HG02610 (cell line): ENCODE measurements around the gene ICOS.

Source experiments
- ATAC-seq: cut with Tn5 transposase; IDR thresholded peaks from one replicate; pipeline ENCODE4 v1.9.1; 2021; ENCODE audit warnings: mild to moderate bottlenecking, moderate library complexity; ENCODE audit not compliant: unreplicated experiment

ICOS gene

DNA sequence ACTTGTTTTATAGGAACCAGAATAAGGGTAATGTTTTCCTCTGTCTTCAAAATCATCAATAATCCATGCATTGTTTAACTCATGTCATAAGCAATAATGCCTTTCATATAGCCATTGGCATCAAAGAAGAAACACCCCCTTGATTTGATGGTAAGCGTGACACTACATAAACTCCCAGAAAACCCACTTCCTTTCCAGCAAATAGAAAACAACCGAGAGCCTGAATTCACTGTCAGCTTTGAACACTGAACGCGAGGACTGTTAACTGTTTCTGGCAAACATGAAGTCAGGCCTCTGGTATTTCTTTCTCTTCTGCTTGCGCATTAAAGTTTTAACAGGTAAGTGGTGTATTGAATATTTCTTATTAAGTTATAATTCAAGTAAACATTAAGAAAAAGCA is at the start of gene ICOS:
Gene ICOS (plus strand): TSS at position 229 of the 400 bp plus-strand sequence. CDS start 52 bp downstream, at position 281.
- ATAC-seq = no peak

GRCh38 chr2:203887677-203888076 is 48.9 kb upstream of the ICOS start:
- ATAC-seq = no peak

DNA sequence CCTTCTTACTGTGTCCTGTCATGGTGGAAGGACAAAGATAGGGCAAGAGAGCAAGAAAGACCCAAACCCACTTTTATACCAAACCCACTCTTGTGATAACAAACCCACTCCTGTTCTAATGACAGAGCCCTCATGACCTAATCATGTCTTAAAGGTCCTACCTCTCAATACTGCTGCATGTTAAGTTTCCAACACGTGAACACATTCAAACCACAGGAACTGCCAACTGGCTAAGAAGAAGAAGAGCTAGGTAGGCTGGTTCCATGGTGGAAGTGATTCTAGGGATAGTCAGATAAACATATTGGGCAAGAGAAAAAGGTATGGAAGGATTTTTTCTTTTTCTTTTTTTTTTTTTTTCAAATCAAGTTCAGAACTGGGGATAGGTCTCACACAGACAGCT is 47.0 kb upstream of the ICOS start:
- ATAC-seq = no peak

- no peak for ATAC-seq
Measured at GRCh38 chr2:203889944-203890343, 46.6 kb upstream of the ICOS start.

DNA sequence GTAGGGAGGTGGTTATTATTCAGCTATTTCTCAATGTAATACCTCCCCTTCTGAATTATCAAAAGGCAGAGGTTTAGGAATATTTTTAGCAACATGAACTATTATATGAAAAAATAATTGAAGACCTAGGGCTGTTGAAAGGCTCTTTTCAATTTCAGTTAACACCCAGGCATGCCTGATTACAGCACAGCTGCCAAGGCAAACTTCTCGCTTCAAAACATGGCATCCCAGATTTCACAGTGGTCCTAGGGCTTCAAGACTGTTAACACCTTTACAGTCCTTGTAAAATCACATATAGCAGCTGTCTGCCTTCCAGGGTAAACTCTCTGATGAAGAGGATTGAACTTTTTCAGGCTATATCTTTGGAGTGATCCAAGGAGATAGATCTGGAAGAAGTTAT is 45.8 kb upstream of the ICOS start:
- ATAC-seq = no peak

DNA sequence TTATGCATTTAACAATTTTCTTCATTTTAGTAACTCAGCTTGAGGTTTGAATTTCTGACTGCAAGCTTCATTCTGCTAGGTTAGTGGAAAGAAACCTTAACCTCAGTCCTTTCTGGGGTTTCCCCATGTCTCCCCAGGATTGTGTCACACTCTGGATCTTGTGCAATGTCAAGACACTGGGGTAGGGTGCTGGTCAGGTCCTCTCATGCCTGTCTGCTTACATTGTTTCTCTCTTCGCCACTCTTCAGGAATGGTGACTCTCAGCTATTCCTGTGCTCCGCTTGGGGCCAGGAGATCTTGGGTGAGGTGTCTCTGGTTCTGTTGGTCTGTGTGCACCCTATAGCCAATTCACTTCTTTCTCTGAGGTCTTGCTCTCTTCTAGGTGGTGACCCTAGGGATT is 45.1 kb upstream of the ICOS start:
- ATAC-seq = peak; percentile 55

DNA sequence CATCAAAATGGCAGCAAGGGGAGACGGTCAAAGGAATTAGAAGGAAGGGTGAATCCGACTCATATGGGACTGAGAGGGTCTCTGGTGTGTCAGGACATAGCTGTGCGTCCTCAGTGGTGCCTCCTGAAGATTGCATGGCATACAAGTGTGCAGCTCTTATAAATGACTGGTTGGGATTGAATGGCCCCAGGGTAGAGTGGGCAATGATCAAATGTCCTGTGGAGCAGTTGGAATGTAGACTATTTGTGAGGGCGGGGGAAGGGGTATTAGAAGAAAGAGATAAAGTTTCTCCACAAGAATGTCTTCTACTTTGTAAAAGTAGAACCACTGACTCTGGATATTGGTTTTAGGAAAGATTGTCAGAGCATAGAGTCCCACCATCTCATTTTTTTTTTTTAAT is 44.4 kb upstream of the ICOS start:
- no peak for ATAC-seq

GRCh38 chr2:203893401-203893800 is 43.2 kb upstream of the ICOS start:
- ATAC-seq = no peak

DNA sequence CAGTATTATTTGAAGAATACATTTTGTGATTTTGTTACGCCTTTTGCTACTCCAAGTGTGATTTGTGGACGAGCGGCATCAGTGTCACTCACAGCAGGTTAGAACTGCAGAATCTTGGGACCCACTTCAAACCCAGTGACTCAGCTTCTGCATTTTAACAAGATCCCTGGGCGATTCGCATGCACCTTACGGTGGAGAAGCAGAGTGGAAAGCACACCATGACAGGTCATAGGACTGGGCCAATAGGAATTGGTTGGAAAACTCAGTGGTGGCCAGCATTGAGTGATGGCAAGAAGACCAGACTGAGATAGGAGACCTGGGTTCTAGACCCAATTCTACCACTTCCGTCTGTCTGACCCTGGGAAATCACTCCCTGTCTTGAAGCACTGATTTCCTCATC is 42.7 kb upstream of the ICOS start:
- ATAC-seq = peak; percentile 15

DNA sequence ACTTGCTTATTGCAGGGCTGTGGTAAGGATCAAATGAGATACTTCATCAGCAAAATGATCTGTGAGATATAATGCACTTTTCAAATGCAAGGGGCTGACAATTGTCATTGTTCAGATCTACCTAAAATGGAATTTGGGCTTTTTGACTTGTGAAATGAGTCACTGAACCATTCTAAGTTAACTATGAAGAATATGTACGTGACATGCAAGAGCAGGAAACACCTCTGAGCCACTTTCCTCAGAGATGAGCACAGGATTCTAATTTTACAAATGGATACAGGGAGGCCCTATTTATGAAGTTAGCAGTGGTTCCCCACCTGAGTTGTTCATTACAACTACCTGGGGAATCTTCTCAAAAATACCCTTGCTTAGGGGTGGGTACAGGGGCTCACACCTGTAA is 42.3 kb upstream of the ICOS start:
- ATAC-seq = peak; percentile 76

DNA sequence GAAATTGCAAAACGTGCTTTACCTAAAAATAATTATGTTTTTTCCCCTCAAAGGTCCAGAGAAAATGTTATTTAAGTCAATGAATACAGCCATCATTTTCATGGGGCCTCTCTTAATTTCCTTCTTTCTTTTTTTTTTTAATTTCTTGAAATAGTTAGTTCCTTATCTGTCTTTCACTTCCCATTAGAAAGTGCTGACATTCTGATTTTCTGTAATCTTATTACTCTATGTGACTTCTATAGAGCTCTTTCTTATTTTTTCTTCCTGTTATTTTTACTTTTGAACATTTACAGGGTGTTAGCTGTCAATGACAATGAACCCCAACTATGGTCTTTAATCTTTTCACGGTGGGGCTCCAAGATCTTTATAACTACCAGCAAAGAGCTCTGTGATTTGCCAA is 39.0 kb upstream of the ICOS start:
- ATAC-seq = no peak

- no peak for ATAC-seq
Measured at GRCh38 chr2:203898657-203899056, 37.9 kb upstream of the ICOS start.

- no peak for ATAC-seq
Measured at GRCh38 chr2:203900253-203900652, 36.3 kb upstream of the ICOS start.

GRCh38 chr2:203904022-203904421 is 32.5 kb upstream of the ICOS start:
- no peak for ATAC-seq

GRCh38 chr2:203905656-203906055 is 30.9 kb upstream of the ICOS start:
- no peak for ATAC-seq

GRCh38 chr2:203908066-203908796 is 28.3 kb upstream of the ICOS start:
- no peak for ATAC-seq

GRCh38 chr2:203908797-203909185 is 27.8 kb upstream of the ICOS start:
- no peak for ATAC-seq

GRCh38 chr2:203909261-203909967 is 27.1 kb upstream of the ICOS start:
- no peak for ATAC-seq

GRCh38 chr2:203909974-203910373 is 26.6 kb upstream of the ICOS start:
- ATAC-seq = no peak

DNA sequence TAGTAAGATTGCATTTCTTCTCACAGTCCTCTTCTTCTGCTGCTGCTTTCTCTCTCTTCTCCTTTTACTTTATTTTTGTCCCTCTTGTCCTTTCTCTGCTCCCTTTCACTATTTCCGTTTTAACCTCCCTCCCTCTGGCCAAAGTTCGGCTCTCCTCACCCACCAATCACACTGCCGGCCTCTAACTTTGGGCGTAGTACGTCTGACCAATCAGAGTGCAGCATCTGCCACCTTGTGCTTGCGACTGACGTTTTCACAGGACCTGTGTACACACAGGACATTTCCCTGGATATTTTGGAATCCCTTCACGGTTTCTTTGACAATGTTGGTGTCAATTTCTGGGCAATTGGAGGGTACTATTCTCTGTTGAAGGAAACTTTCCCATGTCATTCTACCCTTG is 22.6 kb upstream of the ICOS start:
- no peak for ATAC-seq

- peak; percentile 63 for ATAC-seq
Measured at GRCh38 chr2:203914546-203915182, 21.9 kb upstream of the ICOS start.

- no peak for ATAC-seq
Measured at GRCh38 chr2:203915256-203915655, 21.3 kb upstream of the ICOS start.
